ENCODE data around the gene MSL1.

Gene MSL1, protein sequence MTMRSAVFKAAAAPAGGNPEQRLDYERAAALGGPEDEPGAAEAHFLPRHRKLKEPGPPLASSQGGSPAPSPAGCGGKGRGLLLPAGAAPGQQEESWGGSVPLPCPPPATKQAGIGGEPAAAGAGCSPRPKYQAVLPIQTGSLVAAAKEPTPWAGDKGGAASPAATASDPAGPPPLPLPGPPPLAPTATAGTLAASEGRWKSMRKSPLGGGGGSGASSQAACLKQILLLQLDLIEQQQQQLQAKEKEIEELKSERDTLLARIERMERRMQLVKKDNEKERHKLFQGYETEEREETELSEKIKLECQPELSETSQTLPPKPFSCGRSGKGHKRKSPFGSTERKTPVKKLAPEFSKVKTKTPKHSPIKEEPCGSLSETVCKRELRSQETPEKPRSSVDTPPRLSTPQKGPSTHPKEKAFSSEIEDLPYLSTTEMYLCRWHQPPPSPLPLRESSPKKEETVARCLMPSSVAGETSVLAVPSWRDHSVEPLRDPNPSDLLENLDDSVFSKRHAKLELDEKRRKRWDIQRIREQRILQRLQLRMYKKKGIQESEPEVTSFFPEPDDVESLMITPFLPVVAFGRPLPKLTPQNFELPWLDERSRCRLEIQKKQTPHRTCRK

GRCh38 chr17:40121181-40122135 is at the start of gene MSL1:
Gene MSL1, plus strand, starts transcription at chr17:40121971. Its CDS starts 642 bp downstream, at chr17:40122613.
- peak; percentile 54 to 60 for DNase-seq

- no peak for DNase-seq
Observed at GRCh38 chr17:40072040-40072734, 49.6 kb upstream of the MSL1 start.

GRCh38 chr17:40072735-40073346 is 48.9 kb upstream of the MSL1 start:
- no peak for DNase-seq

DNA sequence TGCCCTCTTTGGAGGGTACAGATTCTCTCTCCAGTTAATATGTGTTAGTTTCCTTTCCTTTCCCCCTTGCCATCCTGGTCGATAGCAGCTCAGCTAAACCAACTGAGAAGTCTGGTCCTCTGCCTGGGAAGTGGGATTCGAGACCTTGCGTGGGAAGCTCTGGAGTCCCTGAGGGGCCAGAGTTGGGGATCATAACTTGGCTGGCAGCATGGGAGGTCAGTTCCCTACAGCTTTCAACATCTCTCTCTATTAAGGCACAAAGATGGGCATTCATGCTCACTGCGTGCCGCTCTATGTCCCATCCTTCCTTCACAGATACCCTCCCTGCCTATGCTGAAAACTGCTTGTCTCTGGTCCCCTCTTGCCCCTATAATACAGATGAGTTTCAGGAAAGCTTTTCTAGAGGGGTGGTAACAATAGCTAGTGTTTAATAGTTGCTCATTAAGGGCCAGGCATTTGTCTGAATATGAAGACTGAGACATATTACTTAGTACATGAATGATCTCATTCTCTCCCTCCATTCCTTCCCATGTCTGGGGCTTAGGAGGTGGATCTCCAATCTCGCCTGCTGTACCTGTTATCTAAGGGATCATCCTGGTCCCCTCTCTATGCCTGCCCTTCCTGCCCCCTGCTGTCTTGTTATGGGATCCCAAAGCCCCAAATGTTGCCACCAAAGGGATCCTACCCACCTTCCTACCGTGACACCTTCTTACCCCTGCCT is 48.2 kb upstream of the MSL1 start:
- no peak for DNase-seq

DNA sequence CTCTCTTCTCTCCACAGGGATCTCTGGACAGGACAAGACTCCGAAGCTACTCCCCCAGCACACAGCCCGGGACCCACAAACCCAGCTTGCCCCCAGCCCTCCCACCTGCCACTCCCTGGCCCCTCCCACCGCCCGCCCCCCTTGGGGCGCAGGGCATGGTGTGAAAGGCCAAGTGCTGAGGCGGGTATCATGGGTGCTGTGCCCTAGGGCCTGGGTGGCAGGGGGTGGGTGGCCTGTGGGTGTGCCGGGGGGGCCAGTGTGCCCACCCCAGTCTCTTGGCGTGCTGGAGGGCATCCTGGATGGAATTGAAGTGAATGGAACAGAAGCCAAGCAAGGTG is 47.6 kb upstream of the MSL1 start:
- DNase-seq, result no peak

- DNase-seq, result no peak
Observed at GRCh38 chr17:40074871-40075200, 46.9 kb upstream of the MSL1 start.

- DNase-seq, result peak; percentile 70 to 77
Observed at GRCh38 chr17:40075201-40075941, 46.4 kb upstream of the MSL1 start.

DNA sequence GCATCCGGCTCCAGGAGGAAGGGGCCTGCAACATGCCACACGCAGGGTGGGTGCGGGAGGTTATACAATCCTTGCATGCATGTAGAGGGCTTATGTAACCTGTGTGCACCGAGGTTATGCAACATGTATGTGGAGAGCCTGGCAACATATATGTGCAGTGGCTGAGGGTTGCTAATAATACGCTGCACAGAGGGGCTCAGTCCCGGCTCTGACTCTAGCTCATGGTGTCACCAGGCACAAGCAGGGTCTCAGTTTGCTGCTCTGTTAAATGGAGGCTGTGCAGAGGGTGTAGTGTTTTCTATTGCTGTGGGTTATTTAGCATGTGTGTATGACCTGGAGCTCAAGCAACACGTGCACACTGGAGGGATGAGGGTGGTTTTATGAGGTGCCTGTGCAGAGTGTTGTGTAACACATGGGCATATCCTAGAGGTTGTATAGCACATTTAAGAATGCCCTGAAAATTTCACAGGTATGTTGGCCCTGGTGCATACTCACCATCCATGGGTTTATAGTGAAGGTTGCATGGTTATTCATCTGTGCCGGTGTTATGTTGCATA is 45.8 kb upstream of the MSL1 start:
- DNase-seq, result no peak

- DNase-seq, result no peak
Observed at GRCh38 chr17:40076591-40076990, 45.2 kb upstream of the MSL1 start.

DNA sequence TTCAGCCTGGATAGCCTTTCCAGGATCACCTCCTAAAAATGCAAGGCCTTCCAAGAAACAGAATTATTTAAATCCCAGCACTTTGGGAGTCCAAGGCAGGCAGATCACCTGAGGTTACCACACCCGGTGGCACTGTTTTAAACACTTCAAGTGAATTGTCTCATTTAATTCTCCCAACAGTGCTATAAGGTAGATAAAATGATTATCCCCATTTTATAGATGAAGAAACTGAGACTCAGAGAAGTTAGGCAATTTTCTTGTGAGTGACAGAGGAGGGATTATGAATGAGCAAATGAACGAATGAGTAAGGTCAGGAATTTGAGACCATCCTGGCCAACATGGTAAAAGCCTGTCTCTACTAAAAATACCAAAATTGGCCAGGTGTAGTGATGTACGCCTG is 42.2 kb upstream of the MSL1 start:
- no peak for DNase-seq

- no peak for DNase-seq
Observed at GRCh38 chr17:40084477-40084876, 37.3 kb upstream of the MSL1 start.

- peak; percentile 33 to 39 for DNase-seq
Observed at GRCh38 chr17:40086150-40087044, 35.4 kb upstream of the MSL1 start.

DNA sequence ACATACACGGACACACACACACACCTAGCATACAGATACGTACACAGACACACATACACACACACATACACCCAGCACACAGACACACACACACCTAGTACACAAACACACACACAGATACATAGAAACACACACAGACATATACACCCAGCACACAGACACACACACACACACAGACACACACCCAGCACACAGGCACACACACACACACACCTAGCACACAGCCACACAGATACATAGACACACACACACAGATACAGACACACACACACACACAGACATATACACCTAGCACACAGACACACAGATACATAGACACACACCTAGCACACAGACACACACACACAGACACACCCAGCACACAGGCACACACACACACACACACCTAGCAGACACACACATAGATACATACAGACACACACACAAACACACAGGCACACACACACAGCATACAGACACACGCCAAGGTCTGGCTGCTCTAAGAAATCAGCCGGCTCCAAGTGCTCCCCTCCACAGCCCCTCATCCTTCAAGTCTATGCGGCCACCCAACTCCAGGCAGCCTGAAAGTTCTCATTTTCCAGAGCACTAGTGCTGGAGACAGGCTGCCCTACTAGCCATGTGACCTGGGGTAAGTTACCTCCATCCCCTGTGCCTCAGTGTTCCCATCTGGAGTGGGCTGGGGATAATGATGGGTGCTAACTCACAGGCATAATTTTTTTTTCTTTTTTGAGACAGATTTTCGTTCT is 34.5 kb upstream of the MSL1 start:
- no peak for DNase-seq

DNA sequence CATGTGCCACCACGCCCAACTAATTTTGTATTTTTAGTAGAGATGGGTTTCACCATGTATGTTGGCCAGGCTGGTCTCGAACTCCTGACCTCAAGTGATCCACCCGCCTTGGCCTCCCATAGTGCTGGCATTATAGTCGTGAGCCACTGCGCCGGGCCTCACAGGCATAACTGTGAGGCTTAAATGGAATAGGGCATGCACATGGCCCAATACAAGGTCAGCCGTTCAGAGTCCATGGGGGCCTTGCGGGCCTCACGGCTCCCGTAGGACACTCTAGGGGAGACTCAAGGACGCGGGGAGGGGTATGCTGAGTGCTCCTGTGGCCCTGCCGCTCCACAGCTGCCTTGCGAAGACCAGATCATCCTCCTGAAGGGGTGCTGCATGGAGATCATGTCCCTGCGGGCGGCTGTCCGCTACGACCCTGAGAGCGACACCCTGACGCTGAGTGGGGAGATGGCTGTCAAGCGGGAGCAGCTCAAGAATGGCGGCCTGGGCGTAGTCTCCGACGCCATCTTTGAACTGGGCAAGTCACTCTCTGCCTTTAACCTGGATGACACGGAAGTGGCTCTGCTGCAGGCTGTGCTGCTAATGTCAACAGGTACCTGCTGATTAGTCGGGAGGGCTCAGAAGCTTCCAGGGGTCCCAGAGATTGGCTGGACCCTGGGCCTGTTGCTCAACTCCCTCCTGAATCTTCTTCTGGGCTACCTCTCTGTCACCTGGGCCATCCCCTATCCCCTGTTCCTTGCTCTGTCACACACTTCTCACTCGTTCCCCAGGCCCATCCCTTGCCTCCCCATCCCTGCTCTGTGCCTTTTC is 33.7 kb upstream of the MSL1 start:
- no peak for DNase-seq

DNA sequence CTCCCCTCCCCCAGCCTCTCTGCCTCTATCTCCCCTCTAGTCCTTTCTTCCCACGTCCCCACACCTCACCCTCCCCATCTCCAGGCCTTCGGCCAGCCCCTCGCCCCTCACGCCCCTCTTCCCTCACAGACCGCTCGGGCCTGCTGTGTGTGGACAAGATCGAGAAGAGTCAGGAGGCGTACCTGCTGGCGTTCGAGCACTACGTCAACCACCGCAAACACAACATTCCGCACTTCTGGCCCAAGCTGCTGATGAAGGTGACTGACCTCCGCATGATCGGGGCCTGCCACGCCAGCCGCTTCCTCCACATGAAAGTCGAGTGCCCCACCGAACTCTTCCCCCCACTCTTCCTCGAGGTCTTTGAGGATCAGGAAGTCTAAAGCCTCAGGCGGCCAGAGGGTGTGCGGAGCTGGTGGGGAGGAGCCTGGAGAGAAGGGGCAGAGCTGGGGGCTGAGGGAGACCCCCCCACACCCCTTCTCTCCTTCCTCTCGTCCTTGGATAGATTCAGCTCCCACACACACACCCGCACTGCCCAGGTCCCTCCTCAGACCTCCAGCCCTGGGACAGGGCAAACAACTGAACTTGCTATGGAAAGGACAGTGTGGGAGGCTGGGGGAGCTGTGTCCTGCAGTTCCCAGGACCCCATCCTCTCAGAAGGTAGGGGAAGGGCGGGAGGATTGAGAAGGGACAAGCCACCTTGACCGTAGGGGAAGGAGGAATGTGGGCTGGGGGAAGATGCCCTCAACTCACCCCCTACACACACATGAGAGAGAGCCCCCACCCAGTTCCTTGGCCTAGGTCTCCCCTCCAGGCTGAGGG is 32.5 kb upstream of the MSL1 start:
- no peak for DNase-seq

DNA sequence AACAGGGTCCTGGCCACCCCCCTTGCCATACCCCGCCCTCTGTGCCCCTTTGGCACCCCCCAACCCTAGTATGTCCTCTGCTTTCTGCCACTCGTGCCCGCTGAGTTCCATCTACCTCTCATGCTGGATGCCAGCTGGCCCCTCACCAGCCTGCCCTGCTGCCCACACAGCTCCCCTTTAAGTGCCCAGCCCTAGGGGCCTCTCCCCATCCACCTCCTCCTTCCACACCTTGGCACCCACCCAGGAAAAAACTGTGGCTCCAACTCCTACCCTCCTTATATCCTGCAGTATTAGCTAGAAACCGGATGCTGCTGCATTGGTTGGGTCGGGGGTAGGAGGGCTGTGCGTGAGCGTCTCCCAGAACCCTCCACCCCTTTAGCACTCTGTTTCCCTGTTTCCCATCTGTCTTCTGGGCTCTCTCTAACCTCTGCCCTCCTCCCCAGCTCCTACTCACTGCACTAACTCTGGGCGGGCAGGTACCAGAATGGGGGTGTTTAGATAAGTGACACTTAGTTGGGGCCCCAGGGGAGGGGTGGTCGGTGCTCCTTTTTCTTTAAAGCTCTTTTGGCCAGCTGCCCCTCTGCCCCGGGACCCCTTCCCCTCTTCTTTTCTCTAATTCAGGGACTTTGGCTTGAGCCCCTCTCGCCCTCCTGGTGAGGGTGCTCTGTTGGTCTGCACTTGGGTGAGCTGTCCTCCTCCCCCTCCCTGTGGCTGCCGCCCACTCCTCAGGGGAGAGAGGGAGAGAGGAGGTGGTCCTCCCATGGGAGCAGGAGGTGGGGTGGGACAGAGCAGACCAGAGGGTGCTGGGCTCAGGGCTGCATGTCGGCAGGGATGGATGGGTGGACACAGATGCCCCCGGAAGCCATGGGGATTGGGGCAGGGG is 31.3 kb upstream of the MSL1 start:
- DNase-seq, result no peak
